HepG2 (cell line): ENCODE measurements around the gene MYCBPAP. TPM values are rescaled to one million over a fixed set of nuclear protein-coding genes. Genes with fewer than 3 reads are reported as not detected.

ENCODE experiments used
- ATAC-seq: fragments of 200-7000 bp; cut with Tn5 transposase; 3 replicates; pipeline ENCODE4 v1.9.1; 2020; ENCODE audit warnings: mild to moderate bottlenecking, moderate library complexity
- BruUV-seq: library from RNA; stranded (reverse); fragments of 400-500 nt; replicated peaks from 2 replicates; lab custom pipeline; 2021; lab: Mats Ljungman, UMichigan
- CTCF ChIA-PET: fragments of 300-600 bp; formaldehyde crosslinking; extraction: SDS; loops from one replicate; lab custom pipeline; 2021; ENCODE audit warnings: low total read pairs, inconsistent platforms, low intra/inter-chr PET ratio; lab: Yijun Ruan, JAX
- POLR2A ChIA-PET: fragments of 350-600 bp; sonication (Branson Sonifier 250); formaldehyde crosslinking; loops from one replicate; lab custom pipeline; 2020; ENCODE audit warnings: antibody characterized with exemption, inconsistent platforms; lab: Yijun Ruan, JAX
- DNase-seq: peaks from one replicate; pipeline ENCODE4 v3.0.0-alpha.2; 2015; ENCODE audit warnings: low spot score
- FAIRE-seq: peaks from 3 replicates; lab custom pipeline; 2011; peaks lifted over from hg19 to GRCh38; lab: Jason Lieb, UNC
- H2AFZ ChIP-seq: one replicate; pipeline ENCODE4 v1.6.1; 2011; ENCODE audit warnings: low read length, inconsistent platforms
- H3K27ac ChIP-seq: fragments of 300-600 bp; 3 replicates; pipeline ENCODE4 v1.8.0; 2011; ENCODE audit warnings: mixed run types, mild to moderate bottlenecking, mixed read lengths, low read length, inconsistent platforms; ENCODE audit not compliant: insufficient read depth; ENCODE audit errors: extremely low read length
- H3K27me3 ChIP-seq, 2 experiments: fragments of 200-600 bp in 1 of 2; 2 replicates in 1 of 2; 3 replicates in 1 of 2; pipeline versions ENCODE4 v1.6.0 to v1.8.0; 2011; ENCODE audit warnings: low read length in 2 of 2, mild to moderate bottlenecking in 2 of 2, moderate library complexity in 2 of 2, inconsistent platforms in 1 of 2; ENCODE audit not compliant: insufficient read depth in 2 of 2, control insufficient read depth in 1 of 2
- H3K36me3 ChIP-seq, 2 experiments: fragments of 200-600 bp in 1 of 2; replicated peaks in 1 of 2; 2 replicates in 1 of 2; 3 replicates in 1 of 2; pipeline versions ENCODE4 v1.5.1 to v1.8.0; 2011; ENCODE audit warnings: low read length in 2 of 2, inconsistent platforms in 1 of 2; ENCODE audit not compliant: insufficient read depth in 2 of 2, control insufficient read depth in 1 of 2
- H3K4me1 ChIP-seq: 2 replicates; pipeline ENCODE4 v1.5.1; 2012; ENCODE audit warnings: low read length, inconsistent platforms; ENCODE audit not compliant: insufficient read depth
- H3K4me2 ChIP-seq: 2 replicates; pipeline ENCODE4 v1.6.0; 2011; ENCODE audit warnings: low read depth, low read length, inconsistent platforms
- H3K4me3 ChIP-seq, 3 experiments: fragments of 200-600 bp in 1 of 3; sonication (generic), shearing (Covaris generic) in 1 of 3; replicated peaks in 1 of 3; 2 replicates each; pipeline ENCODE4 v1.5.1; 2011 to 2016; ENCODE audit warnings: low read length in 3 of 3, inconsistent platforms in 2 of 3, low read depth in 2 of 3, mild to moderate bottlenecking in 2 of 3, control low read depth in 1 of 3, mixed read lengths in 1 of 3; ENCODE audit not compliant: insufficient read depth in 1 of 3
- H3K79me2 ChIP-seq: one replicate; pipeline ENCODE4 v1.6.1; 2011; ENCODE audit warnings: low read length, inconsistent platforms; ENCODE audit not compliant: insufficient read depth
- H3K9ac ChIP-seq: 2 replicates; pipeline ENCODE4 v1.6.0; 2011; ENCODE audit warnings: mild to moderate bottlenecking, low read depth, low read length, inconsistent platforms; ENCODE audit not compliant: insufficient read depth
- H3K9me3 ChIP-seq: 2 replicates; pipeline ENCODE4 v1.5.1; 2012; ENCODE audit warnings: mild to moderate bottlenecking, low read length
- H4K20me1 ChIP-seq: 2 replicates; pipeline ENCODE4 v1.6.0; 2011; ENCODE audit warnings: inconsistent platforms, mild to moderate bottlenecking, low read length, moderate library complexity; ENCODE audit not compliant: insufficient read depth
- AKAP8 ChIP-seq: sonication (generic); formaldehyde crosslinking; IDR thresholded peaks from 2 replicates; pipeline ENCODE4 v1.5.1; 2020; ENCODE audit warnings: mild to moderate bottlenecking, missing genetic modification reagents
- FLYWCH1 ChIP-seq: sonication (generic); formaldehyde crosslinking; IDR thresholded peaks from 2 replicates; pipeline ENCODE4 v1.8.1; 2023; ENCODE audit warnings: mild to moderate bottlenecking, missing genetic modification reagents
- SMYD3 ChIP-seq: sonication (generic); formaldehyde crosslinking; IDR thresholded peaks from 2 replicates; pipeline ENCODE4 v1.8.1; 2023; ENCODE audit warnings: mild to moderate bottlenecking, missing genetic modification reagents
- TAF15 ChIP-seq: fragments of 200-400 bp; formaldehyde crosslinking; IDR thresholded peaks from one replicate; pipeline ENCODE4 v1.6.1; 2018; ENCODE audit warnings: mild to moderate bottlenecking, low read depth, low read length; ENCODE audit not compliant: poor library complexity, severe bottlenecking
- ZNF292 ChIP-seq: sonication (generic); formaldehyde crosslinking; IDR thresholded peaks from 2 replicates; pipeline ENCODE4 v1.8.1; 2022; ENCODE audit warnings: mild to moderate bottlenecking, low read depth, missing genetic modification reagents, borderline replicate concordance
- ZNF607 ChIP-seq: sonication (generic); formaldehyde crosslinking; IDR thresholded peaks from 2 replicates; pipeline ENCODE4 v1.5.1; 2020; ENCODE audit warnings: missing genetic modification reagents, mild to moderate bottlenecking, borderline replicate concordance
- ZNF646 ChIP-seq: sonication (generic); formaldehyde crosslinking; IDR thresholded peaks from 2 replicates; pipeline ENCODE4 v1.9.0; 2021; ENCODE audit warnings: mild to moderate bottlenecking, missing genetic modification reagents
- ZNF782 ChIP-seq: sonication (generic); formaldehyde crosslinking; IDR thresholded peaks from 2 replicates; pipeline ENCODE4 v1.4.0; 2020; ENCODE audit warnings: missing genetic modification reagents, mild to moderate bottlenecking, borderline replicate concordance
- WGBS: methylation state at CpG from one replicate; pipeline ENCODE4 v1.1.6; 2017; ENCODE audit warnings: low lambda C conversion rate; 5-methylcytosine and 5-hydroxymethylcytosine counted together
- in situ Hi-C: cut with HindIII; loops from 2 replicates; pipeline ENCODE4 v1.10.0; 2017; ENCODE audit warnings: low pct_unique_long_range_greater_than_20kb; ENCODE audit not compliant: extremely low pct_ligation_motif_present
- intact Hi-C: fragments of 100-400 bp; cut with micrococcal nuclease; formaldehyde crosslinking; loops from one replicate; pipeline ENCODE4 v1.10.0; 2022; ENCODE audit not compliant: unreplicated experiment
- polyA plus RNA-seq, 8 experiments: library from polyadenylated mRNA; depleted of rRNA in 3 of 8; stranded (reverse) in 7 of 8; unstranded in 1 of 8; fragments of >200 nt; fragmentation: Illumina TruSeq in 4 of 8; extraction: Trizol in 4 of 8; gene quantifications; 2 replicates each; pipeline versions ENCODE4 v1.2.1 to v1.2.3, GENCODE V29; 2011 to 2016; ENCODE audit warnings: low read depth in 4 of 8, missing spikeins in 1 of 8, mixed read lengths in 1 of 8; ENCODE audit not compliant: insufficient read depth in 1 of 8
- total RNA-seq, 5 experiments: library from RNA; depleted of rRNA; stranded (reverse); fragments of >200 nt; fragmentation: Illumina TruSeq; extraction: Trizol; gene quantifications; 2 replicates each; pipeline ENCODE4 v1.2.3, GENCODE V29; 2016; ENCODE audit warnings: low read depth in 1 of 5
- TF ChIP-seq, protein P1 (sequence below): sonication (generic); formaldehyde crosslinking; IDR thresholded peaks from 2 replicates; pipeline ENCODE4 v1.4.0; 2020; ENCODE audit warnings: missing genetic modification reagents
- TF ChIP-seq, protein P2 (sequence below): sonication (generic); formaldehyde crosslinking; IDR thresholded peaks from 2 replicates; pipeline ENCODE4 v1.4.0; 2020; ENCODE audit warnings: missing genetic modification reagents

The MYCBPAP gene
- total and polyA plus RNA-seq, 2 of the 13 experiments (the other 11 are each of a cell fraction or from before 2014, with no cell fraction given), result 0.22 to 0.24 TPM

- Histone ChIP-seq H3K4me3 (no peak overlapping the region), H3K9me3 (no peaks in the 10 kb centered on the region), H3K4me2 (no peak overlapping the region), H3K9ac (no peak overlapping the region), H3K4me1 (peaks cover 21% of the 10 kb centered on the region), H4K20me1 (no peaks in the 10 kb centered on the region), H3K27me3 (0 out of 5 replicates have a peak, but pooled peaks cover 0 to 14% of the 10 kb centered on the region in 2 experiments), H2AFZ (no peak overlapping the region), H3K36me3 (no peaks in the 10 kb centered on the region), H3K79me2 (no peaks in the 10 kb centered on the region), H3K27ac (no peak overlapping the region)
- ATAC-seq, result no peak
- no peak for DNase-seq
- in situ Hi-C loops (no loop called here), intact Hi-C loops (no loop called here)
- ChIA-PET POLR2A (no interaction called here), CTCF (no interaction called here)
- no peak for FAIRE-seq
- TF ChIP-seq AKAP8 (CRISPR knock-in tag), result no peak
- no peak for TF ChIP-seq ZNF782 (CRISPR knock-in tag)
- no peak for TF ChIP-seq ZNF646 (CRISPR knock-in tag)
- TF ChIP-seq, protein P1, sequence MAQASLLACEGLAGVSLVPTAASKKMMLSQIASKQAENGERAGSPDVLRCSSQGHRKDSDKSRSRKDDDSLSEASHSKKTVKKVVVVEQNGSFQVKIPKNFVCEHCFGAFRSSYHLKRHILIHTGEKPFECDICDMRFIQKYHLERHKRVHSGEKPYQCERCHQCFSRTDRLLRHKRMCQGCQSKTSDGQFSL (CRISPR knock-in tag), result no peak
- TF ChIP-seq ZNF607, result no peak
- TF ChIP-seq, protein P2, sequence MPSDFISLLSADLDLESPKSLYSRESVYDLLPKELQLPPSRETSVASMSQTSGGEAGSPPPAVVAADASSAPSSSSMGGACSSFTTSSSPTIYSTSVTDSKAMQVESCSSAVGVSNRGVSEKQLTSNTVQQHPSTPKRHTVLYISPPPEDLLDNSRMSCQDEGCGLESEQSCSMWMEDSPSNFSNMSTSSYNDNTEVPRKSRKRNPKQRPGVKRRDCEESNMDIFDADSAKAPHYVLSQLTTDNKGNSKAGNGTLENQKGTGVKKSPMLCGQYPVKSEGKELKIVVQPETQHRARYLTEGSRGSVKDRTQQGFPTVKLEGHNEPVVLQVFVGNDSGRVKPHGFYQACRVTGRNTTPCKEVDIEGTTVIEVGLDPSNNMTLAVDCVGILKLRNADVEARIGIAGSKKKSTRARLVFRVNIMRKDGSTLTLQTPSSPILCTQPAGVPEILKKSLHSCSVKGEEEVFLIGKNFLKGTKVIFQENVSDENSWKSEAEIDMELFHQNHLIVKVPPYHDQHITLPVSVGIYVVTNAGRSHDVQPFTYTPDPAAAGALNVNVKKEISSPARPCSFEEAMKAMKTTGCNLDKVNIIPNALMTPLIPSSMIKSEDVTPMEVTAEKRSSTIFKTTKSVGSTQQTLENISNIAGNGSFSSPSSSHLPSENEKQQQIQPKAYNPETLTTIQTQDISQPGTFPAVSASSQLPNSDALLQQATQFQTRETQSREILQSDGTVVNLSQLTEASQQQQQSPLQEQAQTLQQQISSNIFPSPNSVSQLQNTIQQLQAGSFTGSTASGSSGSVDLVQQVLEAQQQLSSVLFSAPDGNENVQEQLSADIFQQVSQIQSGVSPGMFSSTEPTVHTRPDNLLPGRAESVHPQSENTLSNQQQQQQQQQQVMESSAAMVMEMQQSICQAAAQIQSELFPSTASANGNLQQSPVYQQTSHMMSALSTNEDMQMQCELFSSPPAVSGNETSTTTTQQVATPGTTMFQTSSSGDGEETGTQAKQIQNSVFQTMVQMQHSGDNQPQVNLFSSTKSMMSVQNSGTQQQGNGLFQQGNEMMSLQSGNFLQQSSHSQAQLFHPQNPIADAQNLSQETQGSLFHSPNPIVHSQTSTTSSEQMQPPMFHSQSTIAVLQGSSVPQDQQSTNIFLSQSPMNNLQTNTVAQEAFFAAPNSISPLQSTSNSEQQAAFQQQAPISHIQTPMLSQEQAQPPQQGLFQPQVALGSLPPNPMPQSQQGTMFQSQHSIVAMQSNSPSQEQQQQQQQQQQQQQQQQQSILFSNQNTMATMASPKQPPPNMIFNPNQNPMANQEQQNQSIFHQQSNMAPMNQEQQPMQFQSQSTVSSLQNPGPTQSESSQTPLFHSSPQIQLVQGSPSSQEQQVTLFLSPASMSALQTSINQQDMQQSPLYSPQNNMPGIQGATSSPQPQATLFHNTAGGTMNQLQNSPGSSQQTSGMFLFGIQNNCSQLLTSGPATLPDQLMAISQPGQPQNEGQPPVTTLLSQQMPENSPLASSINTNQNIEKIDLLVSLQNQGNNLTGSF (CRISPR knock-in tag), result no peak
- no peak for TF ChIP-seq FLYWCH1
- TF ChIP-seq ZNF292 (CRISPR knock-in tag), result no peak
- no peak for TF ChIP-seq TAF15
- no peak for TF ChIP-seq SMYD3 (CRISPR knock-in tag)
- 83% methylated on average over 16 of the region's 18 CpGs for WGBS
- no TSS peak for BruUV-seq
Observed at GRCh38 chr17:50524838-50525237, 16.6 kb downstream of the MYCBPAP start.
